Ecto neural progenitor cell (in vitro differentiated cells): ENCODE results near the gene ASCC3.
A peak's percentile ranks its signal among the peaks of the same experiment; 100 is the strongest.

Source experiments
- DNase-seq: peaks from one replicate; pipeline ENCODE4 v3.0.0-alpha.2; 2018; ENCODE audit warnings: low spot score

Gene ASCC3

GRCh38 chr6:100464162-100464851 lies 416.8 kb downstream of the ASCC3 start:
- DNase-seq, result peak; percentile 66

DNA sequence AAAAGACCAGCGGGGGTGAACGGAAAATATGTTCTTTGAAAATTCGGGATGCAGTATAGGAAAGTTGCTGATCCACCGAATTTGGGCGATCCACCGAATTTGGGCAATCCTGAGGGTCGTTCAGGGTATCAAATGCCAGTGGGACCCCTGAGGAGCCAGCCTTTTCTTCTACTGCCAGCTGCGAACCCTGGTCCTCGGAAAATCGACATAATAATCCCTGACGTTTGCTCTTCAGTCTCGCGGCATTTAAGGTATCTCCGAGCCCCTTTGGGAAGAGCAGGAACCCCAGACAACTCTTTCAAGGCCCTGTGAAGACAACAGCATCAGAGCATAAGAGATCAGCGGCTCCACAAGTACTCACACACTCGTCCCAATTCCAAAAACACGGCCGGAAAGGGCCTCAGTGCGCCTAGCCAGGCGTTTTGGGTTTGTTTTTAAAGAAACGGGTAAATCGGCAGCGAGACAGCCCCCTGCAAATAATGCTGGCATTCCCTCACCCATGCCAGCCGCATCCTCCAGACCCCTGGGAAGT lies 417.4 kb downstream of the ASCC3 start:
- no peak for DNase-seq

DNA sequence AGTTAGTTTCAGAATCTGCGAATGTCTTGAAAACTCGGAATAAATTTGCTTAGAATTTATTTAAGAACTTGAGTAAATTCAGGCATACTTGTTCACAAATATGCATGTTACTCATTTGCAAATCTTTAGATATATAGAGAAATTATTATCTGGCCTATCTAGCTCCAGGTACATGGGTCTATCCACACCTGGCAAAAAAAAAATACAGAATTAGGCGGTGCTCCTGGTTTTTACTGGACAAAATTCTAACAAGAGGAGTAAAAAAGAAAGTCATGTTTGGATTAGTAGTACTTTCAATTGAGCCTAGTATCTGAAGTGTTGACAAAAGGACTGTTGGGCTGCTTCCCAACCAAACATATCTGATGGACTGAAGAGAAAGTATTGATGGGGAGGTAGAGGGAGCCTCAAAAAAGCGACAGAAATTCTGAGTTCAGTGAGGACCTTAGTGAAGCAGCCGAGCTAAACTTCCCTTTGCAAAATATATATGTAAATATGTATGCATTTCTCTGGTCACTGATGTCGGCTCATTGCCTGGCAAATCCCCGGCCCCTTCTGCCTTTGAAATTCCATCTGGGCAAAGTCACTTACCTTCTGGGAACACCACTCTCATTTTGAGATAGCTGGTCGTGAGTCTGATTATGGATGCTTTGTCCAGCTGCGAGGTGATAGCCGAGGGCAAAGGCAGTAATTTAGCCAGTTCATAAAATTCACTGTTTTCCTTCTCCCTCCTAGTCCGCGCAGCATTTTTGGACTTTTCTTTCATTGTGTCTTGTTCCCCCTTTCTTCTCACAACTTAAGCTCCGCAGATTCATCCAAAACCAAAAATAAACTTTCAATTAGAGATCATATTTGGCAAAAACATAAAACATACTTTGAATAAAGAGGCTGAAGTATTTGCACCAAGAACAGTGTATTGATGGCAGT lies 418.2 kb downstream of the ASCC3 start:
- no peak for DNase-seq

GRCh38 chr6:100461917-100462705 lies 419.0 kb downstream of the ASCC3 start:
- DNase-seq, result no peak

GRCh38 chr6:100461278-100461916 lies 419.7 kb downstream of the ASCC3 start:
- peak; percentile 76 for DNase-seq

- DNase-seq, result no peak
Observed at GRCh38 chr6:100460650-100461204, 420.4 kb downstream of the ASCC3 start.

GRCh38 chr6:100459592-100460184 lies 421.4 kb downstream of the ASCC3 start:
- no peak for DNase-seq

DNA sequence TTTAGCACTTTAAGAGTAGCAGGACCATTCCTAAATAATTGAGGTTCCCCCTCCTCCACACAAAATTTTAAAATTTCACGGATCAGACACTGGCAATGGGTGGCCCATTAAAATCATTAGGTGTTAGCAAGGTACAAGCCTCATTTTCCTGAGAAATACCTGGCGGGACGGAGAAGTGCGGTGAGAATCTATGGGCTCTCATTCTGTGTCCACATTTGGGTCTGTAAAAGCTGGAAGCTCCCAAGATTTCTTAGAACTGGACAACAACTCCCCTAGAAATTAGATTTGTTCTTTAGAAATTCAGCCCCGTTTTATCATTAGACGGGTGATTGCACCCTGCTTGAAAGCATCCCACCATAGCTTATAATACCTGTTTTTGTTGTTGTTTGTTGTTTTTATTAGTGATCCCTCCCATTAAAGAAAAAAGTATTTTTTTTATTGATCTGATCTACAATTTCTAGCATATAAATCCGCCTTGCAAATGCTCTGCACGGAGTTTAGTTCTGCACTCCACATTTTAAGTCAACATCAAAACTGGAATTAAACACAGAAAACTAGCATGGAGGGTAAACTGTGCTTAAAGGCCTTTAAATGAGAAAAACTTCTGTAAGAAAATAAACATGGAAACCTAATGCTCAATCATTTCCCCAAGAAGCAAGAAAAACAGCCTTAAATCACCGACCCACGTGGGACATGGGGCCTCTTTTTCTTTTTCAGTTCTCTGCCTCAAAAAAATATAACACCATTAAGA lies 422.1 kb downstream of the ASCC3 start:
- no peak for DNase-seq
